Activated T-cell treated with anti-CD3 and anti-CD28 coated beads for 1 hour (primary cell): ENCODE data around the gene KRT71.
"Not testable (repeated sequence)": the region's sequence is repeated elsewhere in the genome, so short reads cannot be mapped to it uniquely, and the experiment has no call there.

Experiments used
- DNase-seq: peaks from one replicate; pipeline ENCODE4 v3.0.0-alpha.2; 2020; ENCODE audit warnings: low read depth

KRT71 gene

DNA sequence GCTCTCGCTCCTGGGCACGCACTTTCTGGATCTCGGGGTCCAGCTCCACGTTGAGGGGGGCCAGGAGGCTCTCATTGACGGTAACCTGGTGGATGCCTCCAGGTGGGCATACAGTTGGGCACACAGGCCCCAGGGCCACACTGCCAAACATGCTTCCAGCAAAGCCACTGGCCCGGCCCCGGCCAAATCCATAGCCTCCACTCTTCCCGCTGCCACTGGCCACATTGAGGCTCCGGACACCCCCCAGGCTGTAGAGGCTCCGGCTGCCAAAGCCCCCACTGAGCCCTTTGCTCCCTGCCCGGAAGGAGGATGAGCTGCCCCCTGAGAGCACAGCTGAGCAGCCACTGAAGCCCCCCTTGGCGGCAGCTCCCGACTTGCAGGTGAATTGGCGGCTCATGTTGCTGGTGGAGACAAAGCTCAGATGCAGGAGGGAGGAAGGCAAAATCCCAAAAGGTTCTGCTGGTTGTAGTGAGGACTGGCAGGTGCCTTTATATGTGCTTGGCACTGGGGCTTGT, at the start of gene KRT71:
Gene KRT71, minus strand, starts transcription at position 465 of the 515 bp plus-strand sequence. Its CDS starts 68 bp downstream, at position 397.
- no peak for DNase-seq

DNA sequence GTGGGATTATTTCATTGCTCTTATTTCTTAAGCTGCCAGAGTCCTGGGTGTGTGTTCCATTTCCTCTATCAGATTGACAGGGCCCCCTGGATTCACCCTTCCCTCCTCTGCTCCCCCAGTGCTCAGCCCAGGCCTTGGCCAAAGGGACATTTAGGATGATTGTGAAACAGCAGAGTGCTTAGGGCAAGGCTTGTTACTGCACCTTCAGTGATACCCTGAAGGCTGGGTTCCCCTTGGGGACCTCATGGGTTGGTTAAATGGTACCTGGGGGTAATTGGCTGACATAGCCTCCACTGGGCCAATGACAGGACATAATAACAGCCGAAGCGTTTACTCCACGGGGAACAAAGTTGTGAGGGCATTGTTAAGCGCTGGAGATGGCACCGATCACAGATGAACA, 49.6 kb upstream of the KRT71 start:
- no peak for DNase-seq

DNA sequence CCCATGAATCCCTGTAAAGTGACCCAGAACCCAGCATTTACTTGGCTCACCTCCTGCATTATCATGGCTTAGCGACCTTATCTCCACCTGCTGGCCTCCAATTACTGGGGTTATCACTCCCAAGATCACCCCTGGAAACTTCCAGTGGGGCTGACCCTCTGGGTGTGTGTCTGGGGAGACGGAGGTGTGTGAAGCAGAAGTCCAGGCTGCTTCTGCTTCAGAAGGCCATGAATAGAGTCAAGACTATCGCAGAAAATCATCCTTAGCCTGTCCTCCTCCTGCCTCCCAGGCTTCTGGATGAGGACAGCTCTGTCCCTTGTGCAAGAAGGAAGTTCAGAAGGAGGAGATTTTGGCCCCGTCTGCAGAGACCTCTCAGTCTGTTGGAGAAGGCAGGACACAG, 48.7 kb upstream of the KRT71 start:
- no peak for DNase-seq

DNA sequence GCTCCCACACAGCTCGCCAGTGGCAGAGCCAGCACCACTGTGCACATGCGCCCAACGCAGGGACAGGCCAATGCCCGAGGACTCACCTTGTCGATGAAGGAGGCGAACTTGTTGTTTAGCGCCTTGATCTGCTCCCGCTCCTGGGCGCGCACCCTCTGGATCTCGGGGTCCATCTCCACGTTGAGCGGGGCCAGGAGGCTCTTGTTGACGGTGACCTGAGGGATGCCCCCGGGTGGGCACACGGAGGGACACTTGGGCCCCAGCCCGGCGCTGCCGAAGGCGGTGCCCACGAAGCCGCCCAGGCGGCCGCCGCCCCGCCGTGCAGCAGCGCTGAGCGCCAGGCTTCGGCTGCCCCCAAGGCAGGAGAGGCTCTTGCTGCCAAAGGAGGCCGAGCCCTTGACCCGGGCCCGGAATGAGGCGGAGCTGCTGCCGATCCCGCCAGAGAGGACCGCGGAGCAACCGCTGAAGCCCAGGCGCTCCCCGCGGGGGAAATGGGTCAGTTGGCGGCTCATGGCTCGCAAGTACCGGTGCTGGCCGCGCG, 48.1 kb upstream of the KRT71 start, which contains the start of gene KRT72:
Gene KRT72, minus strand, starts transcription at position 523 of the 541 bp plus-strand sequence. Its CDS starts 11 bp downstream, at position 512.
- DNase-seq = no peak

DNA sequence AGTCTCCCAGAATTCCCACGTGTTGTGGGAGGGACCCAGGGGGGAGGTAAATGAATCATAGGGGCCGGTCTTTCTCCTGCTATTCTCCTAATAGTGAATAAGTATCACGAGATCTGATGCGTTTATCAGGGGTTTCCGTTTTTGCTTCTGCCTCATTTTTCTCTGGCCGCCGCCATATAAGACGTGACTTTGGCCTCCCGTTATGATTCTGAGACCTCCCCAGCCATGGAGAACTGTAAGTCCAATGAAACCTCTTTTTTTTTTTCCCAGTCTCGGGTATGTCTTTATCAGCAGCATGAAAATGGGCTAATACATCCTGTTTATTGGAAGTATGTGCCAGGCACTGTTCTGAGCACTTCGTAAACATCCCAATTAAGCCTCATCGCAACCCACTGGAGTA, 47.5 kb upstream of the KRT71 start:
- no peak for DNase-seq

DNA sequence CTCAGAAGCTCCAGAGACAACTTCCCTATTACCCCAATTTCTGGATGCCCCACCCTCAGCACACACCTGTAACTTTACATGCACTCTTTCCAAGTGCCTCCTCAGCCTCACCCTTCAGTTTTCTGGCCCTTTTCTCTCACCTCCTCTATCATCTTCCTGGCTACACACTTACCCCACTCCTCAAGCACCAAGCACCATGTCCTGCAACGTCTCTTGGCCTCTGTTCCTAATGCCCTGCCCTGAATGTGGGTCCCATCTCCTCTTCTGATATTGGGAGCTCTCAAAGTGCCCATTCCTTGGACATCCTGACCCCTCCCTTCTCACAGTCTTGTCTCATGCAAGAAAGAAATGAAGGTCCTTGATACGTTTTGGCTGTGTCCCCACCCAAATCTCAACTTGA, 47.1 kb upstream of the KRT71 start:
- DNase-seq = no peak

DNA sequence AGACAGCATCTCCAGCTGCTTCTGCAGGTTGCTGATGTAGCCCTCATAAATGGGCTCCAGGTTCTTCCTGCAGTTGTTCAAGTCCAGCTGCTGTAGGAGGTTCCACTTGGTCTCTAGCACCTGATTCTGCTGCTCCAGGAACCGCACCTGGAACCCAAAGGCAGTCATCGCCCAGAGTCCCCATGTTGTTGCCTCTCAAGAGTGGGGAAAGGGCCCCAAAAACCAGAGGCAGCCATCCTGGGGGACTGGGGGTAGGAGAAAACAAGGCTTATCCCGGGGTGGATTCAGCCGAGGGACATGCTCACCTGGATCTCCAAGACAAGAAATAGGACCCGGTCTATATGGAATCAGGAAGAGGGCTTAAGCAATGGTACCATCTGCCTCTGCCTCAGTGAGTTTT, 46.0 kb upstream of the KRT71 start:
- DNase-seq = no peak

DNA sequence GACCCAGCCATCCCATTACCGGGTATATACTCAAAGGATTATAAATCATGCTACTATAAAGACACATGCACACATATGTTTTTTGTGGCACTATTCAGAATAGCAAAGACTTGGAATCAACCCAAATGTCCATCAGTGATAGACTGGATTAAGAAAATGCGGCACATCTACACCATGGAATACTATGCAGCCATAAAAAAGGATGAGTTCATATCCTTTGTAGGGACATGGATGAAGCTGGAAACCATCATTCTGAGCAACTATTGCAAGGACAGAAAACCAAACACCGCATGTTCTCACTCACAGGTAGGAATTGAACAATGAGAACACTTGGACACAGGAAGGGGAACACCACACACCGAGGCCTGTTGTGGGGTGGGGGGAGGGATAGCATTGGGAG, 41.3 kb upstream of the KRT71 start:
- DNase-seq = not testable (repeated sequence)

DNA sequence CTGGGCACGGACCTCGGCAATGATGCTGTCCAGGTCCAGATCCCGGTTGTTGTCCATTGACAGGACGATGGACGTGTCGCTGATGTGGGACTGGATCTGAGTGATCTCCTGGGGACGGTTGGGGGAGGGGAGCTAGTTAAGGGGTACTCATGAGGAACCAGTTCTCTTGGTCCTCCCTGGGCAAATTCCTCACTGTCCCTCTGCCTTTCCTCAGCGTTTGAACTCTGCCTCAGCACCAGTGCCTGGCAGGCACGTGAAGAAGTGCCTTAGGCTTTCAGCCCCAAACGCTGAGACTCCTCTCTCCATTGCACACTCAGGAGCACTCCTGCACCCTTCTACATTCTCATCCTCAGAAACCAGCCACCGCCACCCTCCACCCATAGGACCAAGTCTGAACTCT, 38.6 kb upstream of the KRT71 start:
- no peak for DNase-seq

DNA sequence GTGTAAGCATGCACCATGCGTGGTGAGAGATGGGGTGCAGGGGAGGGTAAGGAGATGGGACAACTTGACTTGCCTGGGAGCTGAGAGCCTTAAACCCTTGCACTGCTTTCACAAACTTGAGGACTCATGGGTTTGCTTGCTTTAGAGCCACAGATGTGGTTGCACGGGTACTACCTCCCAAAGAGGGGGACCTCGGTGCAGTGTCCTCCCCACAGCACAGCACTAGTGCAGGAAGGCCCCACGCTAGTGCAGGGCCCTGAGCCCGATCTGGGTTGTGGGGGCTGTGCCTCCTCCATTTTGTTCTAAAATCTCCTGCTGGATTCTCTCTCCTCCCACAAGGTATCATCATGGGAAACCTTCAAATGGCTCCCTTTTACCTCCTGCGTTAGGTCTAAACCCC, 37.1 kb upstream of the KRT71 start:
- no peak for DNase-seq

DNA sequence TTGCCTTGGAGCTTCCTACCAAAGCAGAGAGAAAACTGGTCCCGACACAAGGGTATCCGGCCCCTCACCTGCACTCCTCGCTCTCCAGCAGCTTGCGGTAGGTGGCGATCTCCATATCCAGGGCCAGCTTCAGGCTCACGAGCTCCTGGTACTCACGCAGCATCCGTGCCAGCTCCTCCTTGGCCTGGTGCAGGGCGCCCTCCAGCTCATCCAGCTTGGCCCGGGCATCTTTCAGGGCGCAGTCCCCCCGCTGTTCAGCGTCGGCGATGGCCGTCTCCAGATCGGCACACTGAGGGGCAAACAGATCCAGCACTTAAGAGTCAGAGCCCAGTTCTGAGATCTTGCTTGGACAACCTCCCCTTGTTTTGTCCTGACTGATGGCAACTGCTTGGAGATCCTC, 34.6 kb upstream of the KRT71 start:
- no peak for DNase-seq

DNA sequence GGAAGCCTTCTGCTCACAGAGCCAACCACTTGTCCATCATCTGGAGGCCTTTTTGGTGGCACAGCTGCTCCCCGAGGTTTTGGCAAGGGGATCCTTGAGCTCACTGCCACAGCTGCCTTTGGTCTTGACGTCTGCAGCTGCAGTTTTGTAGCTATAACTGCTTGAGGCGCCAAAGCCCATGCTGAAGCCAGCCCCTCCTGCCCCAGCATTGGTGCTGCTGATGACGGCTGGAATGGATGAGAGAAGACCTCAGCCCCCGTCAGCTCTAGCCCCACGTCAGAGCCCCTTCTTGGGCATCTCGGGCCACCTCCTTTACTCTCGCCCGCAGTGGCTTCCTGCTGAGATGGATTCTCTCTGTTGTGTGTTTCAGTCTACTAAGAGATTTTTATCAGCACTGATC, 33.0 kb upstream of the KRT71 start:
- peak; percentile 40 for DNase-seq

DNA sequence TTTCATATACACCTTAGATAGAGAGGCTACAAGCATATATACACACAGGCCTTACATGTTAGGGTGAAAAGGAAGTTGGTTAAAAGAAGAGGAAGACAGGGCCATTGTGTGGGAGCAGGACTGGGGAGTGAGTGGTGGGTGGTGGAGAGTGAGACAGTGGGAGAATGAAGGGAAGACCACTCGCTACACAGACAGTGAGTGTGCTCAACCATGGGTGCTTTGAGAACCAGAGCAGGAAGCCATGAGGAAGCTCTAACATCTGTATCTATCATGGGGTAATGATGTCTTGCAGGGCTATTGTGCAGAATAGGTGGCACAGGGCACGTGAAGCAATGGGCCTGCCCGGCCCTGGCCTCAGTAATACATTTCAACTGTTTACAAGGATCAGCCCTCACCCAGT, 32.1 kb upstream of the KRT71 start:
- no peak for DNase-seq

DNA sequence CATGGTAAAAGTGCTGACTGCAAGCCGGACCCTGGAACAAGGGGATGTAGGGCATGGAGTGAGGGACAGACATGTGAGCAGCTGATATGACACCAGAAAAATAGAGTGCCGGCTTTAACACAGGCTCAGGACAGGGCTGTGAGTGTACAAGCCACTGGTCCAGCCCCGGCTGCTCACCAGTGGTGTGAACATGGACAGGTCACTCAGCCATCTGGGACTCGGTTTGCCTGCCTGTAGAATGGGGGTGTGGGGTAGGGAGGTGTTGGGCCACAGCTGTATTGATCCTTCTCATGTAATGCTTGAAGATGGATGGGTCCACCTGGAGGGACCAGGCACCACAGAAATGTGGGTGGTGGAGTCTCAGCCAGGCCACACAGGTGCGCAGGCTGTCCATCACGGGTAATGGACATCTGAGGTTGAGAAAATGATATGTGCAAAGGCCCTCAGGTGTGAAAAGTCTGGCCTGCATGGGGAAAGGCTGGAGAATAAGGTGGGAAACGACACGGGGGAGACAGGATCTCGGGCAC, 31.3 kb upstream of the KRT71 start:
- no peak for DNase-seq

DNA sequence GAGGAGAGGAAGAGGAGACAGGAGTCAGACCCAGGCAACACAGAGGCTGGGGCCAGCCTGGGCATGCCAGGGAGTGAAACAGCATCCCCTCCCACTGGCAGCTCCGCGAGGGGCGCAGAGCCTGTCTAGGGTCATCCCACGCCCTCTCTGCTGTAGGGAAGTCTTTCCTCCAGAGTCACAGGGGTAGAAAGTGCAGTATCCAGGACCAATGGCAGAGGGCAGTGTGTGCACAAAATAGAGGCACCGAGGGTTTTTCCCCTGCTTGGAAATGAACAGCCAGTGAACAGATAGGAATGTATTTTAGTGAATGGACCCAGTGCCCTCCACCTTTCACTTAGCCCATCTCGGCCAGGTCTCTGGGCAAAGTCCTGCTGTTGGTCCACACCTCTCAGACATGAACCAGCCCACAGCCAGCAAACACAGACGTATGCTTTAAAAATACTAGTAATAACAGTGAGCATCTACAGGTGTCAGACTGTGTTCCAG, 30.1 kb upstream of the KRT71 start:
- DNase-seq = peak; percentile 52

DNA sequence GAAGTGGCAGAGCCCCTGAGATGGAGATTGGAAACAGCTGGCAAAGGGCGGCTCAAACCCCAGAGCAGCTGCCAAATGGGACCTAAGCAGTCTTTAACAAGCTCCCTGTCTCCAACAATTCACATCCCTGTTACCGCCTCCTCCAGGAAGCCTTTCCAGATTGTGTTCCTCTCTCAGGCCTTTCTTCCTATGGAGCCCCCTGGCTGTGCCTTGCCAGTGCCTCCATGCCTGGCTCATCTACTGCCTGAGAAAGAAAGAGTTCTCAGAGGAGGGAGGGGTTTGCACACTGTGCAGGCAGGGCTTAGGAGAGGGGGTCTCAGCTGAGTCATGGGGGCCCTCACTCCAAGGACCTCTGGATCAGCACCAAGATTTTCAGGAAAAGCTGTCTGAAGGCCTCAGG, 29.5 kb upstream of the KRT71 start:
- no peak for DNase-seq

DNA sequence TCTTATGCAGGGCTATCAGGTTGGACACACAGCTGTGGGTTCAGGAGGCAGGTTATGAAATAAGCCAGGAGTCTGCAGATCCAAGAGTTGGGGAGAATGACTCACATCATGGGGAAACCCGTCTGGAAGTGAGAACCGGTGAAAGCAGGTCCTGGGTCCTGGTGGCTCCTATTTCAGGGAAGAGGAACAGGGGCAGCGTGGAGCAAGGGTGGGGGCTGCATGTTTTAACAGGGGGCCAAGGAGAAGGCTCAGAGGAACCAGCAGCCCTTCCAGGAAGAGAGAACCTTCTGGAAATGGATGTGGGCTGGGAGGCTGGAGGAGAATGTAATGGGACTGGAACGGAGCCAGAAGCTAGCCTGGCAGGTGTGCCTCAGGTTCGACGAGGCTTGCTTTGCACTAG, 28.5 kb upstream of the KRT71 start:
- DNase-seq = no peak

DNA sequence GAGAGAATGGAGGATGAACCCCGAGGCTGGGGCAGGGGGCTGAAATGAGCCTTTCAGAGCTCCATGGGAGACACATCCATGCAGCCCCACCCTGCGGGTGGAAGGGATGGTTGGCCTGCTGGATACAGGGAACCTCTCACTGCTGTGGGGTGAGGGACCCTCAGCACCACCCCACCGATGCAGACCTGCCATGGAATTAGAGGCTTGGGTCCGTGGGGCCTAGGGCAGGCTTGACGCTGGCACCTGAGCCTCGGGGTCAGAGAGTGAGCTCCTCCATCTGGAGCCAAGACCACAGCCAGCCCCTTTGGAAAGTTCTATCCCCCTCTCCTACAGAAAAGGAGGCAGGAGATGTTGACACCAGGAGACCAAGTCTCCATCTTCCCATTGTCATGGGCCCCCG, 28.1 kb upstream of the KRT71 start:
- DNase-seq = no peak

DNA sequence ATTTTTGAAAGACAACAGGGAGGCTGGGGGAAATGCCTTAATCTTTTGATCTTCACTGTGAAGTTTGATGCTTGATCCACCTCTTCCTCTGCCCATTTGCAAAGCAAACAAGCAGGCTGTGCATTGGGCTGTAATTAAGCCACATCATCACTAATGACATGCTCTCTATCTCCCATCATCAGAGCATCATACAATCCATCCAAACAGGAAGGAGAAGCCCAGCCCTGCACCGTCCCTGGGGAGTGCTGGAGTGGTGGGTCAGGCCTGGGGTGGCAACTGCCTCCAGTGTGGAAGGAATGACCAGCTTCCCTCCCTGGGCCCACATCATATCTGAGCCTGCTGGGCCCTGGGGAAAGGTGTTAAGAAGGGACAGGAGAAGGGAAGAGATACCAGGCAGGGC, 27.6 kb upstream of the KRT71 start:
- no peak for DNase-seq

DNA sequence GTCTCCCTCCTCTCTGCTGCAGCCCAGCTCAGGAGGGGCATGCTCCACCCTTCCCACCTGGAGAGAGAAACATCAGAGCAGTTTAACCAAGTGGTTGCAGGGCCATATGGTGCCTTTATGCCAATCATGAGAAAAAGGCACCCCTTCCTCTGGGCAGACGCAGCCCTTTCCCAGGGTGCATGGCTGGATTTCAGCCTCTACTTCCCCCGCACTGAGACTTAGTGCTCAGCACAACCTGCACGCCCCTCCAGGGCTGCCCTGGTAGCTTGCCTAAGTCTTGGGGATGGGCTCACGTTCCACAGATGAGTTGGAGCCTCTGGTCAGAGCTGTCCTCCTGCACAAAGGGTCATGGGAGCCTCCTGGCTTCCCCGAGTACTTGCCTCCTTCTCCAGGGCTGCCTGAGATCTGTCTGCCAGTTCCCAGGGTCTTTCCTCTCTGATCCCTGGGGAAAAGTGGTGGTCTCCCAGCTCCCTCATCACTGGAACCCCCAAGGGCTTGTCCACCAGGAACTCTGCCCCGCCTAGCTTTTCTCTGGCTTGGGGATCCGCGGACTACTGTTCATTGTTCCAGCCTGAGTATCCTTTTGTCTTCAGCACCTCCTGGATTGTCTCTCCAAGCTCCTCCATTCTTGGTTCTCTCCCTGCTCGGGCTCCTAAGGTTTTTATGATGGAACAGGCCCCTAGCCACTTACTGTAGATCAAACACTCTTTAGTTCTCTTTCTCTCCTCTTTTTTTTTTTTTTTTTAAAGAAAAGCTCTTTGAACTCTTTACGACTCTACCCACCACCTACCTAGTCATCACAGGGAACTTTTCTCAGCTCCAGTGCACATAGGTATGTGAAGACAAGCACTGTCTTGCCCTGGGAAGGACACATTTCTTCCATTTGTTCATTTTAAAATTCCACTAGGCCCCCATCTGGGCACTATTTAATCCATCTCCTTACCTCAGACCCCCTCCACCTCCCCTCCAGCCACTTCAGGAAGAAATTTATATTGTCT, 26.8 kb upstream of the KRT71 start:
- DNase-seq = no peak

DNA sequence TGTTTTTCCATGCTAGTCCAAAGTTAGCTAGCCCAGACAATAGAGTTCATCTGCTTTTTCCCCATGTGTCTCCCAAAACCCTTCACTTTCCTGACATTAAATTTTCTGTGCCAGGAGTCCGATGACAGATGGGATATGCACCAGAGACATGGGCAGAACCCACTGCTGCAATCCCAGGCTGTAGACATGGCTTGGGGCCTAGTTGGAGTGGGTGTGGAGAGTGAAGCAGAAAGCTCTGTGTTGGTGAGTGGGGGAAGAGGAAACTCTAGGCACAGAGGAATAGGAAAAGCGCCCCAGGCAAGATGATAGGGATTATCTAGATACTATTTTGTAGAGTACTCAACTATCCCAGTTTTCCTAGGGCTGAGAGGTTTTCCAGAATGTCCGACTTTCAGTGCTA, 25.5 kb upstream of the KRT71 start:
- no peak for DNase-seq

DNA sequence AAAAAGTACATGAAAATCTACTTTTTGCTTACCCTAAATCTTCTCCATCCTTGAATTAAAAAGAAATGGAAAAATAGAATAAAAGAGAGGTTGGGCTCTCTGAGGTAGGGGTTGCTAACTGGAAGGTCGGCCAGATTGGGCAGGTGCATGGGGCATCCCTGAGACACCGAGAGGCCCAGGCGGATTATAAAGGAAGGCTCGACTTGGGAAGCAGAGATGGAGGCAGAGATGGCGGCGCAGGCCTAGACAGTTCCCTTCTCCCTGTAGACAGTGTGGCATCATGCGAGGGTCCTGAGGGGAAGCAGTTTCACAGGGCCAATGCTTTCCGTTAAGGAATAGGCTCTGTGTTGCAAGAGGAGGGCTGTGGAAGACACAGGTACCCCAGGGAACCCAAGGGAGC, 24.4 kb upstream of the KRT71 start:
- no peak for DNase-seq

DNA sequence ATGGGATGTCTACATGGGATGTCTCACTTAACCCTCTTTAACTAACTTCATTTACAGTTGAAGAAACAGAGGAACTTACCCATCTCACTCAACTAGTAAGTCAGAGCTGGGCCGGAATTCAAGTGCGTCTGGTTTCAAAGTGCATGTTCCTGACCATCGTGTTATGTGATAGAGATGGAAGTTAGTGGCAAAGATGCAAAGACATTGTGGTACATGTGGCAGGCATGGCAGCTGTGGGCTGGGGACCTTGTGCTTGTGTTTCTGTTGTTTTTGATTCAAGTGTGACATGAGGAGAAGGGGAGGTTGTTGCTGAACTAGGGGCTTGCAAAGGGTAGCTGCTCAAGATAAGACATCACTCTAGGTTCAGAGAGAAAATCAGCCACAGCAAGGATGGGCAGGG, 23.0 kb upstream of the KRT71 start:
- DNase-seq = no peak
